Spinal cord (tissue), 10 donors: ENCODE results near the gene PTGIR. TPM values are rescaled to one million over a fixed set of nuclear protein-coding genes. Genes with fewer than 3 reads are reported as not detected.
A peak's percentile ranks its signal among the peaks of the same experiment; 100 is the strongest.

Experiments
- DNase-seq, 6 donors: peaks; one replicate each; pipeline versions ENCODE4 v3.0.0 to v3.0.0-alpha.2; 2013 to 2015; ENCODE audit warnings: low spot score in 6 of 6, low read depth in 4 of 6
- H3K27ac ChIP-seq: one replicate; pipeline ENCODE4 v1.5.1; 2013; ENCODE audit warnings: low read depth, low read length, control low read depth
- H3K27me3 ChIP-seq: one replicate; pipeline ENCODE4 v1.6.1; 2013; ENCODE audit warnings: low read length; ENCODE audit not compliant: control insufficient read depth, insufficient read depth
- H3K36me3 ChIP-seq: one replicate; pipeline ENCODE4 v1.6.1; 2013; ENCODE audit warnings: low read length; ENCODE audit not compliant: control insufficient read depth, insufficient read depth
- H3K4me1 ChIP-seq: one replicate; pipeline ENCODE4 v1.6.1; 2013; ENCODE audit warnings: low read length; ENCODE audit not compliant: control insufficient read depth, insufficient read depth
- H3K4me3 ChIP-seq: one replicate; pipeline ENCODE4 v1.5.1; 2013; ENCODE audit warnings: low read depth, low read length, control low read depth
- H3K9me3 ChIP-seq: one replicate; pipeline ENCODE4 v1.6.1; 2013; ENCODE audit warnings: low read length; ENCODE audit not compliant: control insufficient read depth, insufficient read depth
- WGBS: methylation state at CpG from one replicate; pipeline ENCODE4 v1.1.5; 2013; ENCODE audit warnings: missing lambda C conversion rate; ENCODE audit not compliant: insufficient coverage; 5-methylcytosine and 5-hydroxymethylcytosine counted together
- polyA plus RNA-seq, 2 donors: library from polyadenylated mRNA; unstranded; fragments of 120-200 nt; gene quantifications; one replicate each; pipeline ENCODE4 v1.2.1, GENCODE V29; 2013; ENCODE audit not compliant: insufficient read length in 2 of 2
- total RNA-seq, 2 donors: library from RNA; depleted of rRNA in 1 of 2; stranded (reverse); fragments of 120-200 nt in 1 of 2; fragments of >200 nt in 1 of 2; gene quantifications; one replicate each; pipeline versions ENCODE4 v1.2.3 to v1.2.4, GENCODE V29; 2013 to 2014
- donor health status: healthy.

PTGIR gene
- total and polyA plus RNA-seq, 4 donors, result 0.62 to 1.9 (median 0.71) TPM

DNA sequence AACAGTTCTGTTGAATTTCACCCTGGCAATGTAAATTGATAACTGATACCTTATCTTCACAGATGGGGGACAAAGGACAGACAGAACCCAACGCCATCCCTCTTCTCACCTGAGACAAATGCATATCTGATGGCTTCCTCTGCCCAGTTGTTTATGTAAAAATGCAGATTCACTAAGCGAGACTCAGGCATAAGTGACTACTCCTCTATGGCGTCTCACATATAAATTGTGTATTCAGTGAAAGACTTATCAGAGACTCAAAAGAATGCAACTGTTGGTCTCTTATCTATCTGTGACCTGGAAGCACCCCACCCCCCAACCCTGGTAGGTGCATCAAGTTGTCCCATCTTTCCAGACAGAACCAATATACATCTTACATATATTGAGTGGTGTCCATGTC is 37.0 kb downstream of the PTGIR start:
- DNase-seq, result no peak
- no peak overlapping the region for H3K27ac ChIP-seq
- H3K9me3 ChIP-seq, result no peaks in the 10 kb centered on the region
- H3K4me1 ChIP-seq, result no peaks in the 10 kb centered on the region
- no CpG with 5 or more reads among the region's 3 CpGs for WGBS
- no peaks in the 10 kb centered on the region for H3K27me3 ChIP-seq
- H3K36me3 ChIP-seq, result no peaks in the 10 kb centered on the region
- no peak overlapping the region for H3K4me3 ChIP-seq

DNA sequence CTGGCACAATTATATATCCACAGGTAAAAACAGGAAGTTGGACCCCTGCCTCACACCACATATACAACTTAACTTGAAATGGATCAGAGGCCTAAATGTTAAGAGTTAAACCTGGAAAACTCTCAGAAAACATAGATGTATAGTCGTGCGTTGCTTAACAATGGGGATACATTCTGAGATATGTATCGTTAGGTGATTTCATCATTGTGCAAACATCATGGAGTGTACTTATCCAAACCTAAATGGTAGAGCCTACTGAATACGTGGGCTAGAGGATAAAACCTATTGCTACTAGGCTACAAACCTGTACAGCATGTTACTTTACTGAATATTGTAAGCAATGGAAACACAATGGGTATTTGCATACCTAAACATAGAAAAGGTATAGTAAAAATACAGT is 38.6 kb downstream of the PTGIR start:
- 100% methylated on average over 3 of the region's 4 CpGs for WGBS
- H3K4me1 ChIP-seq, result no peaks in the 10 kb centered on the region
- H3K27me3 ChIP-seq, result no peaks in the 10 kb centered on the region
- H3K9me3 ChIP-seq, result no peaks in the 10 kb centered on the region
- H3K36me3 ChIP-seq, result no peaks in the 10 kb centered on the region
- no peak overlapping the region for H3K4me3 ChIP-seq
- no peak overlapping the region for H3K27ac ChIP-seq
- DNase-seq, result no peak

DNA sequence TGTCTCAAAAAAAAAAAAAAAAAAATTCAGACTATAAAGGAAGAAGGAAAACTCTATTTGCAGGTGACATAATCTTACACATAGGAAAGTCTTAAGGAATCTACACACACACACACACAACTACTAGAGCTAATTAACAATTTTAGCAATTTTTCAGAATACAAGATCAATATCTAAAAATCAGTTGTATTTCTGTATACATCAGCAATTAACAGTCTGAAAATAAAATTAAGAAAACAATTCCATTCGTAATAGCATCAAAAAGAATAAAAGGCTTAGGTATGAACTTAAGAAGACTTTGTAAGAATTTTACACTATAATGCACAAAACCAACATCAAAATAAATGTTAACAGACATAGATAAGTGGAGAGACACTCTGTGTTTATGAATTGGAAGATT is 39.4 kb downstream of the PTGIR start:
- no peaks in the 10 kb centered on the region for H3K36me3 ChIP-seq
- DNase-seq, result no peak
- H3K27me3 ChIP-seq, result no peaks in the 10 kb centered on the region
- H3K4me1 ChIP-seq, result no peaks in the 10 kb centered on the region
- H3K27ac ChIP-seq, result no peak overlapping the region
- no CpG with 5 or more reads among the region's 1 CpG for WGBS
- no peaks in the 10 kb centered on the region for H3K9me3 ChIP-seq
- no peak overlapping the region for H3K4me3 ChIP-seq

DNA sequence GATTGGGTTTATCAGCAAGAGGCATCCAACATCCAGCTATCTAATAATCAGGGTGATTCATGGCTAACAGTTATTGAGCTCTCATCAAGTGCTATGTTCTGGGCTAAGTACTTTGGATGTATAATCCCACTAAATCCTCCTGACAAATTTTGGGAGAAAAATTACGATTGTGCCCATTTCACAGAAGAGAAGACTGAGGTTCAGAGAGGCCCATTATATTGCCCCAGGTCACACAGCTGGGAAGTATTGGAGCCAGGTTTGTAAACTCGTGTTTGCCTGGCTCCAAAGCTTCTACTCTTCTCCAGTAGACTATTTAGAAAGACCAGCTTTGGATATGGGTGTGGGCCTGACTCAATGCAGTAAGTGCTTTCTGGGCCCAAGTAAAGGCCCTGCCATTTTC is 44.6 kb downstream of the PTGIR start:
- no peak overlapping the region for H3K27ac ChIP-seq
- peaks cover 7% of the 10 kb centered on the region for H3K4me1 ChIP-seq
- no peaks in the 10 kb centered on the region for H3K9me3 ChIP-seq
- no peaks in the 10 kb centered on the region for H3K27me3 ChIP-seq
- DNase-seq, result no peak
- H3K4me3 ChIP-seq, result no peak overlapping the region
- WGBS, result no CpG with 5 or more reads among the region's 2 CpGs
- H3K36me3 ChIP-seq, result no peaks in the 10 kb centered on the region

DNA sequence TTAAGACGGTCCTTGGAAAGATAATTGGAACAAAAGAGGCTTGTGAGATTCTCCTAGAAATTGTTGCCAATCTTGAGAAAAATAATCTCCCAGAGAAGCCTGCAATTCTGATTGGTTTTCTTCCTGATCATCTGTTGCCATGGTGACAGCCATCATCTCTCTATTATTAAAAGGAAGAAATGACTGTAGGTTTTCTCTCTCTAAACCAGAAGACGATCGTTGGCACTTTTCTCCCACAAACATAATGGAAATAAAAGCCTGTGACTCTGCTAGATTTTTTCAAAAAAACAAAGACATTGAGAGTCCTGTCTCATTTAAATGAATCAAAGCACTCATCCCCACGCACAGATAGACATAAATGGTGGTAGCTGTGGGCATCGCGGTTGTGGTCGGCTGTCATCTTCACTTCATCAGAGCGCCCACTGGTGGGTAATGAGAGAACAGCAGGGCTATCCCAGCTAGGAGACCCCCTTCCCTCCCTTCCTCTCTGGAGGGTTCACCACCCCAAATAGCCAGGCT is 45.5 kb downstream of the PTGIR start:
- no peaks in the 10 kb centered on the region for H3K27me3 ChIP-seq
- peaks cover 7% of the 10 kb centered on the region for H3K4me1 ChIP-seq
- H3K27ac ChIP-seq, result no peak overlapping the region
- H3K4me3 ChIP-seq, result no peak overlapping the region
- no peaks in the 10 kb centered on the region for H3K9me3 ChIP-seq
- H3K36me3 ChIP-seq, result no peaks in the 10 kb centered on the region
- peak in 5 of 6 donors; percentile 52 to 97 (median 64) for DNase-seq
- no CpG with 5 or more reads among the region's 8 CpGs for WGBS

DNA sequence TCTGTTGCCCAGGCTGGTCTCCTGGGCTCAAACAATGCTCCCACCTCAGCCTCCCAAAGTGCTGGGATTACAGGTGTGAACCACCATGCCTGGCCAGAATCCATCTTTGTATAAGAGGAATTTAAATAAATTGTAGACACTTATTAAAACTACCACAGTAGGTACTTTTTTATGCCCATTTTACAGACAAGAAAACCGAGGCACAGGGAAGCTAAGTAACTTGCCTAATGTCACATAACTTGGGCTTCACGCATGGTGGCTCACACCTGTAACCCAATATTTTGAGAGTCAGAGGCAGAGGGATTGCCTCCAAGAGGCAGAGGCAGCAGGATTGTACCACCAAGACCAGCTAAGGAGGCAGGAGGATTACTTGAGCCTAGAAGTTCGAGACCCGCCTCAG is 46.4 kb downstream of the PTGIR start:
- peak in 1 of 6 donors; percentile 9 for DNase-seq
- H3K4me1 ChIP-seq, result peaks cover 7% of the 10 kb centered on the region
- 100% methylated on average over 3 of the region's 4 CpGs for WGBS
- H3K27ac ChIP-seq, result no peak overlapping the region
- no peaks in the 10 kb centered on the region for H3K27me3 ChIP-seq
- no peaks in the 10 kb centered on the region for H3K36me3 ChIP-seq
- H3K4me3 ChIP-seq, result no peak overlapping the region
- H3K9me3 ChIP-seq, result no peaks in the 10 kb centered on the region

DNA sequence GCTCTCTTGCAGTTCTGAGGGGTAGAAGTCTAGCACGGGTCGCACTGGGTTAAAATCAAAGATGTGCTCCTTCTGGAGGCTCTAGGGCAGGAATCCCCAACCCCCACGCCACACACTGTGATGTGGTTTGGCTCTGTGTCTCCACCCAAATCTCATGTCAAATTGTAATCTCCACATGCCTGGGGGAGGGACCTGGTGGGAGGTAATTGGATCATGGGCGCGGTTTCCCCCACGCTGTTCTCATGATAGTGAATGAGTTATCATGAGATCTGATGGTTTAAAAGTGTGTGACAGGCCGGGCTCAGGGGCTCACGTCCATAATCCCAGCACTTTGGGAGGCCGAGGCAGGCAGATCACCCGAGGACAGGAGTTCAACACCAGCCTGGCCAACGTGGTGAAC is 50.4 kb downstream of the PTGIR start:
- Histone ChIP-seq H3K9me3 (no peaks in the 10 kb centered on the region), H3K27me3 (no peaks in the 10 kb centered on the region), H3K27ac (no peak overlapping the region), H3K4me3 (no peak overlapping the region), H3K4me1 (peaks cover 5% of the 10 kb centered on the region), H3K36me3 (no peaks in the 10 kb centered on the region)
- DNase-seq, result no peak
- 64% methylated on average over 4 of the region's 11 CpGs for WGBS

DNA sequence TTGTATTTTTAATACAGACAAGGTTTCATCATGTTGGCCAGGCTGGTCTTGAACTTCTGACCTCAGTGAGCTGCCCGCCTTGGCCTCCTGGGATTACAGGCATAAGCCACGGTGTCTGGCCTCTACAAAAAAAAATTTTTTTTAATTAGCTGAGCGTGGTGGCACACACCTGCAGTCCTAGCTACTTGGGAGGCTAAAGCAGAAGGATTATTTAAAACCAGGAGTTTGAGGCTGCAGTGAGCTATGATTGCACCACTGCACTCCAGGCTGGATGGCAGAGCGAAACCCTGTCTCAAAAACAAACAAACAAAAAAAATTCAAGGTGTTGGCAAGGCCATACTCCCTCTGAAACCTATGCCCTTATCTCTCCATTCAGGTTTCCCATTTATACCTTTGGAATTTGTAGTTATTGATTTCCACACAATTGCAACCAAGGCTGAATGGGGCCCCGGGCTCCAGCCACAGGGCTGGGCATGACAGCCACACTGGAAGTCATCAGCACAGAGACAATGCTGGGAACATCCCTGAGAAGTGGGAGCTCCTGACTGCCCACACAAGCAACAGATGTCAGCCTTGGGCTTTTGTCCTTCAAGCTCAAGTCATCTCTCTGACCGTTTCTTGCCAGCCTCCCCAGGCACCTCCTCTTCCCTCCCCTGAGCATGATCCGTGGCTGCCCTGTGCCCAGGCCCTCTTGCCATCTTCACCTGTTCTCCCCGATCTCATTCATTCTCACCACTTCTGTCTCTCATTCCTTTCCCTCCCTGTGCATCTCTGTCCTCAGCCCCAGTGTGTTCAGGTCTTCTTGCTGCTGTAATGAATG is 51.0 kb downstream of the PTGIR start:
- peaks cover 4% of the 10 kb centered on the region for H3K4me1 ChIP-seq
- H3K27me3 ChIP-seq, result no peaks in the 10 kb centered on the region
- WGBS, result 60% methylated on average over 5 of the region's 8 CpGs
- no peaks in the 10 kb centered on the region for H3K36me3 ChIP-seq
- H3K4me3 ChIP-seq, result no peak overlapping the region
- no peaks in the 10 kb centered on the region for H3K9me3 ChIP-seq
- no peak overlapping the region for H3K27ac ChIP-seq
- DNase-seq, result no peak

DNA sequence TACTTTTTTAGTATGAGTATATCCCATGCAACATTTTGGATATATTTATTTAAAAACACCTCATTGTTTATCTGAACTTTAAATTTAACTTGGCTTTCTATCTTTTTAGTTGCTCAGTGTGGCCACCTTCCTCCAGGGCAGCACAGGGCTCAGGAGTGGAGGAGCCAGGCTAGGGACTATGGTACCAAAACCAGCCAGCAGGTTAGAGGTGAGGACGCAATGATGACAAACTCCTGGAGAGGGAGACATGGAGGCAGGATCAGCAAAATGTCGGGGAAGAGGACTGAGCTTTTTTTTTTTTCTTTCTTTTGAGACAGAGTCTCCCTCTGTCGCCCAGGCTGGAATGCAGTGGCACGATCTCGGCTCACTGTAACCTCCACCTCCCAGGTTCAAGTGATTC is 53.4 kb downstream of the PTGIR start:
- H3K4me3 ChIP-seq, result no peak overlapping the region
- H3K9me3 ChIP-seq, result no peaks in the 10 kb centered on the region
- no peak overlapping the region for H3K27ac ChIP-seq
- H3K36me3 ChIP-seq, result no peaks in the 10 kb centered on the region
- H3K4me1 ChIP-seq, result no peaks in the 10 kb centered on the region
- peak in 1 of 6 donors; percentile 26 for DNase-seq
- WGBS, result no CpG with 5 or more reads among the region's 5 CpGs
- no peaks in the 10 kb centered on the region for H3K27me3 ChIP-seq
